ENCODE data around the gene SLC25A39. TPM values are rescaled to one million over a fixed set of nuclear protein-coding genes. Genes with fewer than 3 reads are reported as not detected.
"Not testable (repeated sequence)": the region's sequence is repeated elsewhere in the genome, so short reads cannot be mapped to it uniquely, and the experiment has no call there.

The SLC25A39 gene
- total RNA-seq, 1 donor from 2014 or later: 126 TPM

- peak; percentile 83 for ATAC-seq
Measured at GRCh38 chr17:44333371-44333770, 8.7 kb upstream of the SLC25A39 start.

- peak; percentile 6 for ATAC-seq
Measured at GRCh38 chr17:44331249-44331760, 6.7 kb upstream of the SLC25A39 start.

DNA sequence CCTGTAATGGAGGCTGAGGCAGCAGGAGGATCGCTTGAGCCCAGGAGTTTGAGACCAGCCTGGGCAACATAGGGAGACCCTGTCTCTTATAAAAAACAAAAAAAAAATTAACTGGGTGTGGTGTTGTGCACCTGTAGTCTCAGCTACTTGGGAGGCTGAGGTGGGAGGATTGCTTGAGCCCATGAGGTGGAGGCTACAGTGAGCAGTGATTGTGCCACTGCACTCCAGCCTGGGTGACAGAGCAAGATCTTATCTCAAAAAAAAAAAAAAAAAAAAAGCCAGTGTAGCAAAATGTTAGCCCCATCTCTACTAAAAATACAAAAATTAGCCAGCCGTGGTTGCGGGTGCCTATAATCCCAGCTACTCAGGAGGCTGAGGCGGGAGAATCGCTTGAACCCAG is 5.6 kb upstream of the SLC25A39 start:
- not testable (repeated sequence) for ATAC-seq

DNA sequence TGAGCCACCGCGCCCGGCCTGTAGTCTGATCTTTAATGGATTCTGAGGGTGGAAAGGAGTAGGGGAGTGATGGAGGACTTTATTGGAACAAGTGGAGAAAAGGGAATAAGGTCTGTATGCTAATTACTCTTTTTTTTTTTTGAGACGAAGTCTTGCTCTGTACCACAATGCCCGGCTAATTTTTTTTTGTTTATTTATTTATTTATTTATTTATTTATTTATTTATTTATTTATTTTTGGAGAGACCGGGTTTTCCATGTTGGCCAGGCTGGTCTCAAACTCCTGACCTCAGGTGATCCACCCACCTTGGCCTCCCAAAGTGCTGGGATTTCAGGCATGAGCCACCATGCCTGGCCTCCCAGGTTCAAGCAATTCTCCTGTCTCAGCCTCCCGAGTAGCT is 4.9 kb upstream of the SLC25A39 start:
- ATAC-seq: not testable (repeated sequence)

DNA sequence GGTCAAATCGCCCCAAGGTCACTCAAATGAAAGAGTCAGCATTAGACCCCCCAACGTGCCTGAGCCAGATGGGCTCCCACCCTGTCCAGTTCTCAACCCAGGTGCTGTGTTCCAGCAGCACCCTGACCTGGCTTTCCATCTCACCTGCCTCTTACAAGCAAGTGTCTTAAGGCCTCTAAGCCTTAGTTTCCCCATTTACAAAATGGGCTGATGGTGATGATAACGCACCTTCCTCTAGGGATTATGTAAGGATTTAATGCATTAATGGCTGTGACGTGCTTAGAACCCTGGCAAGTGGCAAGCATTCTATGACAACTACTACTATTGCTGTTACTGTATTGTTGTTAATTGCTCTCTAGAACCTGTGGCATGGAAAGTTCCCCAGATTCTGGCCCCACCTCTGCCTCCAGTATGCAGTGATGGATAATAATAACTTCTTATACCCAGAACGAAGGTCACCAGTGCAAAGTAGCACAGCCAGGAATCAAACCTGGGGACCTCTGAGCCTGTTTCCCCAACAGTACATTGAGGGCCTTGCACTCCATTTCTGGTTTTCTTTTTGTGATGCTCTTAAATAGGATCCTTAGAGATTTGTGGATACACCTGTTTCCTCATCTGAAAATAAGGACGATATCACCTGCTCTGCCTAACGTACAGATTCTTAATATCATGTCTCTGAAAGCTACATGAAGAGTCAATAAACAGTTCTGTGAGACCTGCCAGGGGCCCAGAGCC is 3.3 kb upstream of the SLC25A39 start:
- no peak for ATAC-seq

DNA sequence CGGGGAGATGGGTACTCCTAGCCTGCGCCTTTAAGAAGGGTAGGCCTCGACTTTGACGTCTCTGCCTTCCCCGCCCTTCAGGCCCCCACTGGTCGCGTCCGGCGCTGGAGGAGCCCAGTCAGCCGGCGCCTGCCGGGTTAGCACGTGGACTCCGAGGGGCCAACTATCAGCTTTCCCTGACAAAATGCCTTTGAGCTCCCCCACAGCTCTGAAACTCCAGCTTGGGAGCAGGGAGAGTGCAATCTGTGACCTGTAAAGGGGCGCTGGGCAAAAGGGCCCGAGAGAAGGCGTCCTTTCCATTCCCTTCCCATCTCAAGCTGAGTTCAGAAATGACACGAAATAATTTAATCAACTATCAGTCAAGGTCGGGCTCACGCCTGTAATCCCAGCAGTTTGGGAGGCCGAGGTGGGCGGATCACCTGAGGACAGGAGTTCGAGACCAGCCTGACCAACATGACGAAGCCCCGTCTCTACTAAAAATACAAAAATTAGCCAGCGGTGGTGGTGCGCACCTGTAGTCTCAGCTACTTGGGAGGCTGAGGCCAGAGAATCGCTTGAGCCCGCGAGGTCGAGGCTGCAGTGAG is 2.3 kb upstream of the SLC25A39 start:
- peak; percentile 76 for ATAC-seq

- ATAC-seq: peak; percentile 20
Measured at GRCh38 chr17:44324092-44324570, 492 bp downstream of the SLC25A39 start.

DNA sequence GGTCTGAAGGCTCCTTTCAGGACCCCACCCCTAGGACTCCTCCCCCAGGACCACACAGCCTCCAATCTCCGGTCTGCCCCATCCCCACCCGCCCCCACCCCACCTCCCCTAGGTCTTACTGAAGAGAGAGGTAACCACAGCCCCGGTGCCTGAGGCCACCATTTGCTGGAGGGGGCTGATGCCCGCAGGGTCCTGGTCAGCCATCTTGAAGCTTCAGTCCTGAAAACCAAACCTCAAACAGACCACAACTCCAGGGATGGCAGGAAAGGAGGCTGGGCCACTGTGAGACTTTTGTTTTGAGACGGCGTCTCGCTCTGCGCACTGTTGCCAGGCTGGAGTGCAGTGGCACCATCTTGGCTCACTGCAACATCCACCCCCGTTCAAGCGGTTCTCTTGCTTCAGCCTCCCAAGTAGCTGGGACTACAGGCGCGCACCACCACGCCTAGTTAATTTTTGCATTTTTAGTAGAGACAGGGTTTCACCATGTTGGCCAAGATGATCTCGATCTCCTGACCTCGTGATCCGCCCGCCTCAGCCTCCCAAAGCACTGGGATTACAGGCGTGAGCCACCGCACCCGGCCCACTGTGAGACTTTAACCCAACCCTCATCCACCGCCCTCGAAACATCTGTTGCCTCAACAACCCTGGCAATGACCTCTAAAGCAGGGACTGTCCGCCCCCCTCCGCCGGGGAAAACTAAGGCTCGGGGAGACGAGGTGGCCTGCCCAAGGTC is 1.1 kb downstream of the SLC25A39 start:
- no peak for ATAC-seq

DNA sequence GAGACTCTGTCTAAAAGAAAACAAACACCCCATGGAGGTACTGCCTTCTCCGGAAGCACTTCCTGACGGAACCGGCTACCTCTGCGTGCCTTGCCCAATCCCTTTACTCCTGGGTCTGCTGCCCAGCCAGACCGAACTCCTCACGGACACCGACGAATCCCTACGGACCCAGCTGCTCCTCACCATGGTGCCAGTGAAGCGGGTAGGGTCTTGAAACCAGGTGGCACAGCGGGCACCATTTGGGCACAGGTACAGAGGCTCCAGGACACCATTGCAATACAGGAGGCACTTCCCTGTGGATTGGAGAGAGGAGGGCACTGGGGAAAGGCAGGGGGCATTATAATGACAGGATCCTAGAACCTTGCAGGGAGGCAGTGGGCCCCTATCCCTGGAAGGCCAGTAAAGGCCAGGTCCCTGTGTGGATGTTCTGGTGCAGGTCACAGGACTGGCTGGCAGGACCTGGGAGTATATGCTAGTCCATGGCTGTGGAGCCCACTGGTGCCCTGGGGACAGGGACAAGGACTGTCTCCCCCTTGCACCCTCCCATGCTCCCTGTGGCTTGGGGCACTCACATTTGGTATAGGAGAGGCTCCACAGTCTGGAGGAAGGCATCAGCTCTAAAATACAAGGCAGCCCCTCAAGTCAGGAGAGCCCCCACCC is 2.3 kb downstream of the SLC25A39 start:
- ATAC-seq: no peak

GRCh38 chr17:44321246-44322120 is 3.1 kb downstream of the SLC25A39 start:
- no peak for ATAC-seq

- ATAC-seq: no peak
Measured at GRCh38 chr17:44320066-44320465, 4.6 kb downstream of the SLC25A39 start.

GRCh38 chr17:44318077-44318892 is 6.3 kb downstream of the SLC25A39 start:
- ATAC-seq: no peak

GRCh38 chr17:44317545-44317944 is 7.1 kb downstream of the SLC25A39 start:
- no peak for ATAC-seq

DNA sequence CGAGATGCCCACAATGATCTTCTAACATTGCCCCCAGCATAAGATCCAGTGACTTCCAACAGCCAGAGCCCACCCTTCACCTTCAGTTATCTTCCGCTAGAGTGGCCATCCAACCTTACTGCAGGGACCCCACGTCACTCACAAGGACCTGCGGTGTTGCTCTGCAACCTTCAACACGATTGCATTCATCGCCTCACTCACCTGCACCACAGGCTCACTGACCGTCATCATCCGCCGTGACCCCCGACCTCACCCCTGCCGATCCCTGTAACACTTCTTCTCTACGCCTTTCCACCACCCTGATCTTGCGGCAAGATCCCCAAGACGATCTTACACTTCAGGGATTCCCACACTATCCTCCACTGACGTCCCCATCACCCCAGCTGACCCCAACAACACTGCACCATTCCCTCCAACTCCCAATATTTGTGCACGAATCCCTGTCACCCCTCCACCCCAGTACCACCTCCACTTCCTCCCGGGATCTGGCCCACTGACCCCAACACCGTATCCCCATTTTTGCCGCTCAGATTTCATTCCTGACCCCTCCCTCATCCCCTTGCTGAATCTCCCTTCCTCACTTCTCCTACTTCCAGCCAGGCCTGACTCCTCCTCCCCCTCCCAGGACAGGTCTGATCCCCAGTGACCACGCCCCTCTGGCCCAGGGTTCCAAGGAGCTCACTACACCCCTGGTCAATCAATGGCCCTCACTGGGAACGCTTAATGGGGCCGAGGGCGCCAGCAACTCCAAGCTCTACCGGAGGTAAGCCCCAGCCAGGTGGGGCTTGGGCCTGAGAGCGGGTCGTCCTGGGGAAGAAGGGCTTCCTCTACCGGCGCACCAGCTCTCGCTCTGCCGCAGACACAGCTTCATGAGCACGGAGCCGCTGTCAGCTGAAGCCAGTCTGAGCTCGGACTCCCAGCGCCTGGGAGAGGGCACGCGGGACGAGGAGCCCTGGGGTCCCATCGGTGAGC is 8.6 kb downstream of the SLC25A39 start:
- no peak for ATAC-seq

GRCh38 chr17:44314869-44315661 is 9.6 kb downstream of the SLC25A39 start:
- peak; percentile 15 for ATAC-seq

- no peak for ATAC-seq
Measured at GRCh38 chr17:44314524-44314868, 10.1 kb downstream of the SLC25A39 start.

DNA sequence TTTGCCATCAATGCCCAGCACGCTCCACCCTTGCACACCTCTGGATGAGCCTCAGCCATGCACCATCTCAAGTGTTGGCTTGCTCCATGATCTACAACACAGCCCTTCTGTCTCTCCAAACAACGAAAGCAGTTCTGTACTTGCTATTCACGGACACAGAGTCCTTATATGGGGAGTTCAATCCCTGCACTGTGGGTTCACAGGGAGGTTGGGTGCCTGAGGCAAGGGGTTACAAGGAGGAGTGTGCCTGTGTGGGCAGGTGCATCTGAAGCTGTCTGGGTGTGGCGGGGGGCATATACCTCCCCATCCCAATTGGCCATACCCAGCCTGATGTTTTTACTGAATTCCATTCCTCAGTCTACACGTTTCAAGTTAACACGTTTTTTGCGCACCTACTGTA is 10.6 kb downstream of the SLC25A39 start:
- ATAC-seq: peak; percentile 9

- ATAC-seq: no peak
Measured at GRCh38 chr17:44312396-44313104, 12.1 kb downstream of the SLC25A39 start.

Data from esophagus mucosa (tissue), 1 donor.